Esophagus squamous epithelium (tissue), 5 donors: ENCODE measurements around the gene CPNE6. TPM values are rescaled to one million over a fixed set of nuclear protein-coding genes. Genes with fewer than 3 reads are reported as not detected.

Experiments
- DNase-seq: peaks from one replicate; lab custom pipeline; 2025; lab: John Stamatoyannopoulos, UW
- H3K27ac ChIP-seq, 4 donors: fragments of 200-600 bp; sonication (generic); one replicate each; pipeline ENCODE4 v1.5.1; 2016 to 2019; ENCODE audit warnings: mild to moderate bottlenecking in 1 of 4
- H3K27me3 ChIP-seq, 4 donors: fragments of 200-600 bp; sonication (generic); 1 replicate in 3 of 4; 2 replicates in 1 of 4; pipeline versions ENCODE4 v1.5.1 to v1.6.0; 2017 to 2021; ENCODE audit warnings: antibody characterized with exemption in 1 of 4
- H3K36me3 ChIP-seq, 3 donors: fragments of 200-600 bp; sonication (generic); one replicate each; pipeline ENCODE4 v1.5.1; 2016 to 2019
- H3K4me1 ChIP-seq, 3 donors: fragments of 200-600 bp; sonication (generic); one replicate each; pipeline ENCODE4 v1.5.1; 2017 to 2019
- H3K4me3 ChIP-seq, 4 donors: fragments of 200-600 bp; sonication (generic); 1 replicate in 3 of 4; 2 replicates in 1 of 4; pipeline ENCODE4 v1.5.1; 2016 to 2019; ENCODE audit warnings: mild to moderate bottlenecking in 2 of 4, moderate library complexity in 1 of 4
- H3K9me3 ChIP-seq, 3 donors: fragments of 200-600 bp; sonication (generic); one replicate each; pipeline ENCODE4 v1.5.1; 2016 to 2019
- POLR2A ChIP-seq, 4 donors: fragments of 450-650 bp; IDR thresholded peaks; one replicate each; pipeline ENCODE4 v1.6.1; 2017; ENCODE audit warnings: antibody characterized with exemption in 4 of 4, mild to moderate bottlenecking in 4 of 4, moderate library complexity in 3 of 4
- WGBS, 2 donors: methylation state at CpG; one replicate each; pipeline ENCODE4 v1.1.5; 2018; 5-methylcytosine and 5-hydroxymethylcytosine counted together
- intact Hi-C: fragments of 100-400 bp; cut with DNase I; formaldehyde crosslinking; loops from one replicate; pipeline ENCODE4 v1.15.0; 2022
- total RNA-seq, 4 donors: library from RNA; depleted of rRNA; stranded (reverse); fragments of >200 nt; gene quantifications; one replicate each; pipeline ENCODE4 v1.1.0, GENCODE V29; 2016
- TF ChIP-seq, protein P1 (sequence below), 6 experiments: fragments of 450-650 bp in 4 of 6; fragments of 200-600 bp in 2 of 6; sonication (generic) in 2 of 6; IDR thresholded peaks; one replicate each; pipeline ENCODE4 v1.5.1; 2016 to 2019; ENCODE audit warnings: antibody characterized with exemption in 6 of 6, mild to moderate bottlenecking in 4 of 6, moderate library complexity in 4 of 6
- donor health status: DM: yes; HTN: yes; CAD: no.

The CPNE6 gene
- total RNA-seq, 4 donors from 2014 or later, result not detected

DNA sequence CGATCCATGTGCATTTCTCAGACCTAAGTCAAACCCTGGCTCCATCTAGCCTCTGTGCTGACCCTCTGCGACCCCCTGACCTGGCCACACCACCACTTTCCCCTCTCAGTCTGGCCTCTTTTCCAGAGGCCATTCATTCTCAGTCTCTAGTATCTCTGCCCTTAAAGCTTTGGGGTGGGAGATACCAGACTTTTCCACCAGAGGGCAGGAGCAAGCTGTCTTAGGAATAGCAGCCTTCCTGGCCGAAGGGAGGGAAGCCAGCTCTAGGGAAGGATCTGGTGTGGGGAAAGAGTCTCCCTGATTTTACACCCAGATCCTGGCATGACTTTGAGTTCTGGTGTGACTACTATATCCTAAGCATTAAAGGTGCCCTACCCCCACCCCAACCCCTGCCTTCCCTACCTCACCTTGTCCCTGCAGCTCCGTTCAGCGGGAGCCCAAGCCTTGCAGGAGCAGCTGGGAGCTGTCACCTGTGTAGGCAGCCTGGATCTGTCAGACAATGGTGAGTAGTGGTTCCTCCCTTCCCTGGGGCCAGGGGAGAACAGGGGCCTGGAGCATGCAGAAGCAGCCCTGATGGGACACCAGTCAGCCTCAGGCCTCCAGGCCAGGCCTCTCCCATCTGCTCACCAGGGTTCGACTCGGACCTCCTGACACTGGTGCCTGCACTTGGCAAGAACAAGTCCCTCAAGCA, 13.0 kb upstream of the CPNE6 start:
- Histone ChIP-seq H3K9me3 (no peaks in the 10 kb centered on the region), H3K4me1 (peaks cover 0 to 10% (median 0%) of the 10 kb centered on the region in 3 donors), H3K4me3 (no peak overlapping the region), H3K27me3 (peaks cover 0 to 19% (median 0%) of the 10 kb centered on the region in 4 donors), H3K27ac (no peak overlapping the region), H3K36me3 (no peaks in the 10 kb centered on the region)
- WGBS, 2 donors, result 39 to 51% methylated on average over 3 to 7 of the region's 7 CpGs
- TF ChIP-seq POLR2A (IDR thresholded peaks at IDR 0.05), result no peak
- TF ChIP-seq, protein P1, sequence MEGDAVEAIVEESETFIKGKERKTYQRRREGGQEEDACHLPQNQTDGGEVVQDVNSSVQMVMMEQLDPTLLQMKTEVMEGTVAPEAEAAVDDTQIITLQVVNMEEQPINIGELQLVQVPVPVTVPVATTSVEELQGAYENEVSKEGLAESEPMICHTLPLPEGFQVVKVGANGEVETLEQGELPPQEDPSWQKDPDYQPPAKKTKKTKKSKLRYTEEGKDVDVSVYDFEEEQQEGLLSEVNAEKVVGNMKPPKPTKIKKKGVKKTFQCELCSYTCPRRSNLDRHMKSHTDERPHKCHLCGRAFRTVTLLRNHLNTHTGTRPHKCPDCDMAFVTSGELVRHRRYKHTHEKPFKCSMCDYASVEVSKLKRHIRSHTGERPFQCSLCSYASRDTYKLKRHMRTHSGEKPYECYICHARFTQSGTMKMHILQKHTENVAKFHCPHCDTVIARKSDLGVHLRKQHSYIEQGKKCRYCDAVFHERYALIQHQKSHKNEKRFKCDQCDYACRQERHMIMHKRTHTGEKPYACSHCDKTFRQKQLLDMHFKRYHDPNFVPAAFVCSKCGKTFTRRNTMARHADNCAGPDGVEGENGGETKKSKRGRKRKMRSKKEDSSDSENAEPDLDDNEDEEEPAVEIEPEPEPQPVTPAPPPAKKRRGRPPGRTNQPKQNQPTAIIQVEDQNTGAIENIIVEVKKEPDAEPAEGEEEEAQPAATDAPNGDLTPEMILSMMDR (IDR thresholded peaks at IDR 0.05), result peak; percentile 68 to 93 (median 84)
- no peak for DNase-seq
- intact Hi-C loops, result loop anchor here (5.0 kb wide), 1 partner anchor 44 kb away; no protein-coding TSS in a partner anchor

DNA sequence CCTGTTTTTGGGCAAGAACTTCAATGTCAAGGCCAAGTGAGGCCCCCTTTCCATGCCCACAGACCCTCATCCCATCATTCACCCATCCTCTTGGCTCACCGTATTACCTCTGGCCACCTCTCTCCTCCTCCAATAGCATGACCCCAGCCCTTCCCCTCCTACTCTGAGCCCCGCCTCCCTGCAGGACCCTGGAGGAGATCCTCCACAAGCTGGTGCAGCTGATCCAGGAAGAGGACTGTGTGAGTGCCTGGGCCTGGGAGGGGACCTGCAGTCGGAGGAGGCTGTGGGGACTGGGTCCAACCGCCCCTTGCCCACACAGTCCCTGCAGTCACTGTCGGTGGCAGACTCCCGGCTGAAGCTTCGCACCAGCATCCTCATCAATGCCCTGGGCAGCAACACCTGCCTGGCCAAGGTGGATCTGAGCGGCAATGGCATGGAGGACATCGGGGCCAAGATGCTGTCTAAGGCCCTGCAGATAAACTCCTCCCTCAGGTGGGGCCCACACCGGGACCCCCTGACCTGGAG, 12.3 kb upstream of the CPNE6 start:
- H3K9me3 ChIP-seq, result no peaks in the 10 kb centered on the region
- no peak overlapping the region for H3K4me3 ChIP-seq
- intact Hi-C loops, result loop anchor here (5.0 kb wide), 1 partner anchor 43 kb away; no protein-coding TSS in a partner anchor
- TF ChIP-seq, protein P1 (IDR thresholded peaks at IDR 0.05), result no peak
- TF ChIP-seq POLR2A (IDR thresholded peaks at IDR 0.05), result no peak
- DNase-seq, result no peak
- no peak overlapping the region for H3K27ac ChIP-seq
- H3K36me3 ChIP-seq, result no peaks in the 10 kb centered on the region
- peaks cover 0 to 14% (median 0%) of the 10 kb centered on the region in 4 donors for H3K27me3 ChIP-seq
- WGBS, 2 donors, result 100% methylated on average over 1 of the region's 10 CpGs
- H3K4me1 ChIP-seq, result peaks cover 0 to 7% (median 0%) of the 10 kb centered on the region in 3 donors

DNA sequence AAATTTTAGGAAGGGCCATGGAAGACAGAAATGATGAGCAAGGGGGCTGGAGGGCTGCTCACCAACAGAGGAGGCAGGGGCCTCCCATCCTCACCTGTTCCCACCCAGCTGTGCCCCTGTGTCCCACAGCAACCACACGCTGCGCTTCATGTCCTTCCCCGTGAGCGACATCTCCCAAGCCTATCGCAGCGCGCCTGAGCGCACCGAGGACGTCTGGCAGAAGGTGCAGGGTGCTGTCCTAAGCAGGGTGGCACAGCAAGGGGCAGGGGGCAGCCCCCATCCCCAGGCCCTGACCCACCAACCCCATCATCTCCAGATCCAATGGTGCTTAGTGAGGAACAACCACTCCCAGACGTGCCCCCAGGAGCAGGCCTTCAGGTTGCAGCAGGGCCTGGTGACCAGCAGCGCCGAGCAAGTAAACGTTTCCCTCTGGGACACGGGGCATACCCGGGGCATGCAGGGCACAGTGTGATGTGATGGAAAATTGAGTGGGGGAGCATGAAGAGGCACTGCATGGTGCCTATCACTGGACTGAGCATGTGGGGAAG, 11.4 kb upstream of the CPNE6 start:
- no peak for DNase-seq
- peaks cover 0 to 8% (median 0%) of the 10 kb centered on the region in 4 donors for H3K27me3 ChIP-seq
- no peak for TF ChIP-seq POLR2A (IDR thresholded peaks at IDR 0.05)
- TF ChIP-seq, protein P1 (IDR thresholded peaks at IDR 0.05), result no peak
- intact Hi-C loops, result loop anchor here (5.0 kb wide), 1 partner anchor 42 kb away; no protein-coding TSS in a partner anchor
- 63 to 100% methylated on average over 2 to 3 of the region's 16 CpGs for WGBS, 2 donors
- H3K9me3 ChIP-seq, result no peaks in the 10 kb centered on the region
- no peaks in the 10 kb centered on the region for H3K36me3 ChIP-seq
- H3K4me3 ChIP-seq, result no peak overlapping the region
- no peak overlapping the region for H3K27ac ChIP-seq
- H3K4me1 ChIP-seq, result peaks cover 0 to 7% (median 0%) of the 10 kb centered on the region in 3 donors

DNA sequence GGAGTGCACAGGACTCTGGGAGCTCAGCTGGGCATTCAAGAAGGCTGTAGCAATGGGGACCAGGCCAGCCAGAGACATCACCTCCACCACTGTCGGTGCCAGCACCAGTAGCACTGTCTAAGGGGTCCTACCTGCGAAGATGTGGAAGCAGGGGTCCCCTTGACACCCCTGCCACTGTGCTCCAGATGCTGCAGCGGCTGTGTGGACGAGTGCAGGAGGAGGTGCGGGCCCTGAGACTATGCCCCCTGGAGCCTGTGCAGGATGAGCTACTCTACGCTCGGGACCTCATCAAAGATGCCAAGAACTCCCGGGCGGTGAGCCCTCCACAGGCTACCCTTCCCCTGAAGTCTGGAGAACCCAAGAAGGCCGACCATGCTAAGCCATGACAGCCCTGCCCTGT, 10.9 kb upstream of the CPNE6 start:
- intact Hi-C loops, result no loop called here
- no peak overlapping the region for H3K27ac ChIP-seq
- TF ChIP-seq, protein P1 (IDR thresholded peaks at IDR 0.05), result no peak
- no peak for TF ChIP-seq POLR2A (IDR thresholded peaks at IDR 0.05)
- H3K4me3 ChIP-seq, result no peak overlapping the region
- no peak for DNase-seq
- 57 to 82% methylated on average over 1 to 2 of the region's 10 CpGs for WGBS, 2 donors
- H3K27me3 ChIP-seq, result peaks cover 0 to 3% (median 0%) of the 10 kb centered on the region in 4 donors
- peaks cover 0 to 7% (median 0%) of the 10 kb centered on the region in 3 donors for H3K4me1 ChIP-seq
- H3K36me3 ChIP-seq, result no peaks in the 10 kb centered on the region
- H3K9me3 ChIP-seq, result no peaks in the 10 kb centered on the region
